Measurements from ENCODE around the gene JAK1.

The JAK1 gene

DNA sequence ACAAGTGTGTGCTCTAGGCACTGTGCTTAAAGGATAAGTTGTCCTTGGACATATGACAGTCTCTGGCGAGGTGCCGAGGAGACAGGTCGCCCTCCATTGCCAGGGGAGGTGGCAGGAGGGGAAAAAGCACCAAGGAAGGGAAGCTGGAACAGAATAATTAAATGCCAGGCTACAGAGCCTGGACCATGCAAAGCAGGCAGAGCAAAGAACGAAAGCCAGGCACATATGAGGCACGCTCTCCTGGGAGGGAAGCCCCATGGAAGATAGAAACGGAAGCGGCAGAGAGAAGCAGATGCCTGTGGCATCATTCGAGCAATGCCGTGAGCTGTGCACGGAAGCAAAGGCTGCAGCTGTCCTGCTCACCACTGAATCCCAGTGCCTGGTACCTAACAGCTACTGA, 91.2 kb downstream of the JAK1 start:
- ChIA-PET POLR2A (no interaction called here), CTCF (no interaction called here)
- no peaks in the 10 kb centered on the region for H3K9me3 ChIP-seq (ENCODE audit: control insufficient read depth, insufficient read depth, low read depth, low read length)
- TF ChIP-seq PATZ1 (tag by site-specific recombination; IDR thresholded peaks at IDR 0.05) = no peak
- TF ChIP-seq ZNF768 (tag by site-specific recombination; IDR thresholded peaks at IDR 0.05) = no peak
- TF ChIP-seq MZF1 (tag by site-specific recombination; IDR thresholded peaks at IDR 0.05; ENCODE audit: borderline replicate concordance) = no peak
- no peak for TF ChIP-seq ZNF169 (tag by site-specific recombination; IDR thresholded peaks at IDR 0.05)
- no peak for TF ChIP-seq MYNN (tag by site-specific recombination; IDR thresholded peaks at IDR 0.05; ENCODE audit: borderline replicate concordance)
- TF ChIP-seq, protein P1, sequence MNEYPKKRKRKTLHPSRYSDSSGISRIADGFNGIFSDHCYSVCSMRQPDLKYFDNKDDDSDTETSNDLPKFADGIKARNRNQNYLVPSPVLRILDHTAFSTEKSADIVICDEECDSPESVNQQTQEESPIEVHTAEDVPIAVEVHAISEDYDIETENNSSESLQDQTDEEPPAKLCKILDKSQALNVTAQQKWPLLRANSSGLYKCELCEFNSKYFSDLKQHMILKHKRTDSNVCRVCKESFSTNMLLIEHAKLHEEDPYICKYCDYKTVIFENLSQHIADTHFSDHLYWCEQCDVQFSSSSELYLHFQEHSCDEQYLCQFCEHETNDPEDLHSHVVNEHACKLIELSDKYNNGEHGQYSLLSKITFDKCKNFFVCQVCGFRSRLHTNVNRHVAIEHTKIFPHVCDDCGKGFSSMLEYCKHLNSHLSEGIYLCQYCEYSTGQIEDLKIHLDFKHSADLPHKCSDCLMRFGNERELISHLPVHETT (tag by site-specific recombination; IDR thresholded peaks at IDR 0.05) = no peak
- H3K36me3 ChIP-seq (ENCODE audit: control insufficient read depth in 2 of 2, insufficient read depth in 1 of 2, low read length in 2 of 2) = peaks cover 0 to 71% of the 10 kb centered on the region in 2 experiments; a peak in 2 of 3 replicates
- H3K4me1 ChIP-seq (ENCODE audit: control insufficient read depth, insufficient read depth, low read length) = no peaks in the 10 kb centered on the region
- no peak overlapping the region for H3K4me3 ChIP-seq (ENCODE audit: low read depth, low read length)
- no peak overlapping the region for H3K27ac ChIP-seq (ENCODE audit: extremely low read depth, low read depth, low read length)

GRCh38 chr1:64874666-64875065, 91.7 kb downstream of the JAK1 start:
- CTCF ChIA-PET = no interaction called here
- Histone ChIP-seq H3K4me3 (ENCODE audit: low read depth, low read length) (no peak overlapping the region), H3K4me1 (ENCODE audit: control insufficient read depth, insufficient read depth, low read length) (no peaks in the 10 kb centered on the region), H3K9me3 (ENCODE audit: control insufficient read depth, insufficient read depth, low read depth, low read length) (no peaks in the 10 kb centered on the region), H3K27ac (ENCODE audit: extremely low read depth, low read depth, low read length) (no peak overlapping the region), H3K36me3 (ENCODE audit: control insufficient read depth in 2 of 2, insufficient read depth in 1 of 2, low read length in 2 of 2) (peaks cover 0 to 75% of the 10 kb centered on the region in 2 experiments; a peak in 2 of 3 replicates)
- POLR2A ChIA-PET = no interaction called here
- TF ChIP-seq REST (tag by site-specific recombination; IDR thresholded peaks at IDR 0.05) (no peak), ZNF629 (tag by site-specific recombination; IDR thresholded peaks at IDR 0.05) (no peak), ZNF114 (tag by site-specific recombination; IDR thresholded peaks at IDR 0.05) (no peak), ZNF600 (tag by site-specific recombination; IDR thresholded peaks at IDR 0.05) (no peak)
- TF ChIP-seq, protein P2, sequence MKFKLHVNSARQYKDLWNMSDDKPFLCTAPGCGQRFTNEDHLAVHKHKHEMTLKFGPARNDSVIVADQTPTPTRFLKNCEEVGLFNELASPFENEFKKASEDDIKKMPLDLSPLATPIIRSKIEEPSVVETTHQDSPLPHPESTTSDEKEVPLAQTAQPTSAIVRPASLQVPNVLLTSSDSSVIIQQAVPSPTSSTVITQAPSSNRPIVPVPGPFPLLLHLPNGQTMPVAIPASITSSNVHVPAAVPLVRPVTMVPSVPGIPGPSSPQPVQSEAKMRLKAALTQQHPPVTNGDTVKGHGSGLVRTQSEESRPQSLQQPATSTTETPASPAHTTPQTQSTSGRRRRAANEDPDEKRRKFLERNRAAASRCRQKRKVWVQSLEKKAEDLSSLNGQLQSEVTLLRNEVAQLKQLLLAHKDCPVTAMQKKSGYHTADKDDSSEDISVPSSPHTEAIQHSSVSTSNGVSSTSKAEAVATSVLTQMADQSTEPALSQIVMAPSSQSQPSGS (tag by site-specific recombination; IDR thresholded peaks at IDR 0.05; ENCODE audit: low read depth) = no peak

- Histone ChIP-seq H3K4me3 (ENCODE audit: low read depth, low read length) (no peak overlapping the region), H3K27ac (ENCODE audit: extremely low read depth, low read depth, low read length) (no peak overlapping the region), H3K36me3 (ENCODE audit: control insufficient read depth in 2 of 2, insufficient read depth in 1 of 2, low read length in 2 of 2) (peaks cover 0 to 81% of the 10 kb centered on the region in 2 experiments; a peak in 2 of 3 replicates), H3K9me3 (ENCODE audit: control insufficient read depth, insufficient read depth, low read depth, low read length) (no peaks in the 10 kb centered on the region), H3K4me1 (ENCODE audit: control insufficient read depth, insufficient read depth, low read length) (no peaks in the 10 kb centered on the region)
- TF ChIP-seq ZNF138 (tag by site-specific recombination; IDR thresholded peaks at IDR 0.05; ENCODE audit: borderline replicate concordance) (no peak), ZBTB17 (tag by site-specific recombination; IDR thresholded peaks at IDR 0.05) (no peak), ZNF366 (tag by site-specific recombination; conservative IDR thresholded peaks at IDR 0.05) (no peak), SCRT2 (tag by site-specific recombination; IDR thresholded peaks at IDR 0.05) (no peak), ZNF548 (tag by site-specific recombination; IDR thresholded peaks at IDR 0.05) (no peak), ZIC2 (tag by site-specific recombination; IDR thresholded peaks at IDR 0.05) (no peak), ZNF175 (tag by site-specific recombination; IDR thresholded peaks at IDR 0.05) (no peak), ZNF48 (tag by site-specific recombination; IDR thresholded peaks at IDR 0.05) (no peak)
- ChIA-PET POLR2A (interaction anchor here (1.3 kb wide), 1 partner anchor 8 kb away, joined by 4 read pairs; no protein-coding TSS in a partner anchor), CTCF (no interaction called here)
These were observed 92.8 kb downstream of the JAK1 start for GRCh38 chr1:64873576-64873975.

All from HEK293 (cell line).